NCI-H2196 treated with DMSO at 0.1 percent for 48 hours (cell line): ENCODE data around the gene MEG3.

Experiments
- DNase-seq: peaks from one replicate; lab custom pipeline; 2025; ENCODE audit not compliant: unreplicated experiment; lab: John Stamatoyannopoulos, UW

The MEG3 gene

DNA sequence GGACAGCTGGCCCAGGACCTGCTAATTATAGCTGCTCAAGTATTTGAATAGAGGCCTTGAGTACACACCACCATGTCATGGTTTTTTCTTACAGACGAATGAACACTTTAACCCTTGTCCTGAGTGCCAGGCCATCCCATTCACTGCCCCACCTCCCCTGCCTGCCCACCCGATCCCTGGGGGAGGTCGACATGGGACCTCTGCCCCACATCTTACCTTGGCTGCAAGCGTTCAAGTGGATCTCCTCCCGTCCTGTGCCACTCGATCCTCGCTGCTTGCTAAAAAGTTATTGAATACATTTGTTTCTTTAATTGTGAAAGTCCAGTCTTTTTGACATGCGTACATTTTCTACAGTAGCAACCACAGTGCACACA, 67.3 kb downstream of the MEG3 start:
- no peak for DNase-seq

DNA sequence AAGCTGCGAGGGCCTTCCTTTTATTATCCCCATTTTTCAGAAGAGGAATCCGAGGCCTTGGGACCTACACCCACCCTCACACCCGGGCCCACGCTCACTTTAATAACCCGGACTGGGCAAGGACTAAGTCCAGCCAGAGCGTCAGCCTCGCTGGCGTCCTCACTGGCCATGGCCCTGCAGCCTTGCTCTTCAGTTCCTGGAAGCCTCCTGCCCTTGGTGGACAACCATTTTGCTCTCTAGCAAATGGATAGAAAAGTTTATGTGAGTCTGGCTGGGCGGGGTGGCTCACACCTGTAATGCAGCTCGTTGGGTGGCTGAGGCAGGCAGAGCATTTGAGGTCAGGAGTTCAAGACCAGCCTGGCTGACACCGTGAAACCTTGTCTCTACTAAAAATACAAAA, 67.8 kb downstream of the MEG3 start:
- no peak for DNase-seq

DNA sequence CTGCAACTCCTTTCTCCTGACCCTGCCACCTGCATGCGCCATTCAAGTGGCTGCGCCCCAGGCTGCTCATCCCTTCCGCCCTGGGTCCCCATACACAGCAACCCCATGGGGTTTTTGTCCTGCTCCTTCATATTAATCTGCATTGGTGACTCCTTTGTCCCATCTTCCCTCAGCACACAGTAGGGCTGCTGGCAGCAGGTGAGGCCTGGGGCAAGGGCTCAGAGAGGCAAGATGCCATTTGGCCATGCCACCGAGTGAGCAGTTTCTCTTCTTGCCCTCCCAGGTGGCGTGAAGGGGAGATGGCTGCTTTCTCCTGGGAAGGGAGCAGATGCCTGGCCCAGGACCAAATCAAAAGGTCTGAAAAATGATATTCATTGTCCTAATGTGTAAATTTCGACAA, 68.5 kb downstream of the MEG3 start:
- no peak for DNase-seq

GRCh38 chr14:100895411-100895810, 69.5 kb downstream of the MEG3 start:
- DNase-seq: no peak

DNA sequence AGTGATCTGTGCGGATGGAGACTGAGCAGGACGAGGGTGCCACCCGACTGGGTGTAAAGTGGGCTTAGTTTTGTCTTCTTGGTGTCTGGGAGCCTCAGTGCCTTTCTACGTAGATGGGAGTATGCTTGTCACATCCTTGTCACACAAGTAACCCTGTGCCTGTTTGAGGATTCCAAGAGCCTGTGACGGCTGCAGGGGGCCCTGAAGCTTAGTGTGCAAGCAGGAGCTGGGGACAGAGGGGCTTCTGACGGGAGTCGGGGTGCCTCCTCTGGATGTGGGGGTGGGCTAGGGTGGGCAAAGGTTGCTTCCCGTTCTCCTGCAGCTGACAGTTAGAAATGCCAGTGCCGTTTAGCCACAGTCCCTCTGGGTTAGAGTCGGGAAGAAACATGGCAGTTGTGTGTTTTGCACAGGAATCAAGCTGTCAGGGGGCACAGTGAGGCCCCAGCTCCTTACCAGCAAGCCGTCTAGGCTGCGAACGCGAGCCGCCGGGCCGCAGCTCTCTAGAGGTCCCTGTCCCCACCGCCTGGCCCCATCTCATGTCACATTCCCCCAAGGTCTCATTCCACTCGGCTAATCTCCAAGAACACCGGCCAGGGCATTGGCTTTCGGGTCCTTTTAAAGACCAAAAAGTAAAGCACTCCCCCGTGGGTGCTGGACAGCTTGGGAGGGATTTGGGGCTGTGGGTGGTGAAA, 70.6 kb downstream of the MEG3 start:
- DNase-seq: no peak

- no peak for DNase-seq
Observed at GRCh38 chr14:100898465-100898864, 72.5 kb downstream of the MEG3 start.

GRCh38 chr14:100898935-100899883, 73.3 kb downstream of the MEG3 start:
- DNase-seq: no peak

GRCh38 chr14:100899884-100900771, 74.2 kb downstream of the MEG3 start:
- no peak for DNase-seq

- DNase-seq: peak; percentile 4
Observed at GRCh38 chr14:100900837-100901390, 75.0 kb downstream of the MEG3 start.

DNA sequence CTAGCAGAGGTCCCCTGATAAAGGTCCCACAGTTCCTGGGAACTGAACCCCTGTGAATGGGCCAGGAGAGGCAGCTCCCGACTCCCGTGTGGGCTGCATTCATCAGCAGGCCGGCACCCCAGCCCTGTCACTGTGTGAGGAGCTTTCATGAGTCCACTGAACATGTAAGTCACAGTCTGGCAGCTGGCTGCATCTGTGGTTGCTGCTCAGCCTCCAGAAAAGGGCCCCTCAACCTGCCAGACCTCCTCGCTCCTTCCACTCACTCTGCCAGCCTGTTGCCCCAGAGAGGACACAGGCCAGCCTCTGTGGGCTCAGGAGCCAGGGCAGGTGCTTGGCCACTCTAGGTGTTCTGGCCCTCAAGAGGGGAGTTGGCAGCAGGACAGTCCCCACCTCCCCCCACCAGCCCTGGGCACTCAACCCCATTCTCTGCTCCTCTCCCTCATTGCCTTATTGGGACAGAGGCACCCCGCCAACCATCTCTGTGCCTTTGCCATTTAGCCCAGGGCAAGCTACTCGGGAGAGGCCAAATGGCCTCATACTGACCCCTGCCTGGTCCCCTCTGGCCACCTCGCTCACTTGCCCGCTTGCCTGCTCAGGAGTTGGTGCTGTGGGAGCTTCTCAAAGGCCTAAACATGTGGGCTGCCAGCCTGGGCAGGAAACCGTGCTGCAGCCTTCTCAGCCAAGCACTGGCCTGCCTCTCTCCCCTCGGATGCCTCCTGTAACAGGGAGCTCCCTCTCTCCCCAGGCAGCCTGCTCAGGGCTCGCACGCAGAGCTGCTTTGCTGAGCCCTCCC, 75.7 kb downstream of the MEG3 start:
- no peak for DNase-seq

DNA sequence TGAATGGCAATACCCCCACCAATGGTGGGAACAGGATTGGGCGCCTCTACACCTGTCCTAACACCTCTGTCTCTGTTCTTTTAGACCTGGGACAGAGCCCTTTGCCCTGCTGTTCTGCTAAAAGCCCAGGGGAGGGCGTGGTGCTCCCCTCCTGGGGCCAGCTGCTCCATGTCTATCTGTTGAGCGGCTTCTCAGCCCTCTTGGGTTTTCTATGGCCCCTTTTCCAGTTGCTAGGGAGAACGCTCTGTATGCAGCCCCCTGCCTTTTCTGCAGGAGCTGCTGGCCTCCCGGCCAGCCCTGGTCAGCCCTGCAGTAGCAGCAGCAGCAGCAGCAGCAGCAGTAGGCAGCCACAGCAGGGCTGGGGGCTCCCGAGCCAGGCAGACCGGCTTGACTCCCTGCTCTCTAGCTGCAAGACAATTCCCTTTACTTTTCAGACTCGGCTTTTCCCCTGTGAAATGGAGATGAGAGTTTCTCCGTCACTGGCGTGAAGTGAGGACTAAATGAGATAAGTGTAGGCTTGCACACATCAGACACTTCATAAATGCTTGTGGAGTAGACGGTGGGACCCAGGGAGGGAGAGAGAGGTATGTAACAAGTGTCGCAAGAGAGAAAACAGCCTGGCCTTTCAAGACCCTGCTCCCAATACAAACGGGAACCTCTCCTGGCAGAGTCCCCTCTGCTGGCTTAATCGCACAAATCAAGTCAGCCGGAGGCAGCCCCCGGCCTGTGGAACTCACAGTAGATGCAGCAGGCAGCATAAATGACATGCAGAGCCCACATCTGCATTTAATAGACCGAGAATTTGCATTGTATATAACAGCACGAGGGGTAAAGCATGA, 76.6 kb downstream of the MEG3 start:
- no peak for DNase-seq

DNA sequence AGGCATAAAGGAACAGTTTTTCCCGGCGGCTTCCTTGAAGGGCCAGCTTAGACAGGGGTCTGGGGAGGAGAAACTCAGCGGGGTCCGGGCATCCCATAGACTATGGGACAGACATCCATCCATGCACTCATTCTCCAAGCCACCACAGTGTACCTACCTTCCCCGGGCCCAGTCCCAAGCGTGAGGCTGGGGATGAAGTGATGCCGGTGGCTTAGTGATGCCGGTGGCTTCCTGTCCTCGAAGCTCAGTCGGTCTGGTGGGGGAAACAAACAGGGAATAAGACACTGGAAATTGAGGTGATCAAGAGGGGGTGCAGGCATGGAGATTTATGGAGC, 77.2 kb downstream of the MEG3 start:
- DNase-seq: no peak

- no peak for DNase-seq
Observed at GRCh38 chr14:100903672-100904185, 77.8 kb downstream of the MEG3 start, which contains the start of gene RTL1. Gene RTL1, minus strand, starts transcription at chr14:100903722. Its CDS starts 18,934 bp downstream, at chr14:100884788.

DNA sequence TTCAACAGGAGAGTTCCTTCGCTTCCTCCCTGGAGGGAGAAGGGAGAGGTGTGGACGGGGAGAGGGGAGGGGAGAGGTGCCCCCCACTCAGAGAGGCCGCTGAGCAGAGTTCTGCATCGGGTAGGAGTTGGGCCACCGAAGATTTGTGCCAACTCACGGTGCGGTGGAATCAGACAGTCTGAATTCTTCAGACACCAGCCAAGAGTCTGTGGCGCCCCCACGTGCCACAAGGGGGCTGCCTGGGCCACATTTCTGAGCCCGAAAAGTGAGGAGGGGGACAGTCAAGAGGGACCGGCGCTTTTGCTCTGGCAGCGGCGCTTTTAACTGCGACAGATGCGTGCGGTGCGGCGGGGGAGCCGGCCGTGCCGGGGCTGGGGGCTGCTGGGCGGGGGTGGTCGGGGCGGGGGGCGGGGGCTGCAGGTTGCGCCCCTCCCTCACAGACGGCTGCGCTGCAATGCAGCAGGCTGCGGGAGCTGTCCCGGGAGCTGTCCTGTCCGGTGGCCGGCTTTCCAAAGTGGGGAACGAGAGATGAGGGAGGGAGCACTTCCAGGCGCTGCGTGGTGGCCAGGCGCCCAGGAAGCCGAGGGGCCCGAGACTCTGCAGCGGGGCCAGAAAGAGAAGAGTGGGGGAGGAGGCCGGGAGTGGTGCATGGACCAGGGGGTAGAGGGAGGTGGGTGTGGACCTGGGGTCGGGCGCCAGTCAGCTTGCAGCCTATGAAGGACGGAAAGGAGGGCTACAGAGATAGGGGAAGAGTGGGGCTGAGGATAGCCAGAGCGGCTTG, 78.6 kb downstream of the MEG3 start:
- DNase-seq: no peak

GRCh38 chr14:100905166-100905565, 79.2 kb downstream of the MEG3 start:
- no peak for DNase-seq

DNA sequence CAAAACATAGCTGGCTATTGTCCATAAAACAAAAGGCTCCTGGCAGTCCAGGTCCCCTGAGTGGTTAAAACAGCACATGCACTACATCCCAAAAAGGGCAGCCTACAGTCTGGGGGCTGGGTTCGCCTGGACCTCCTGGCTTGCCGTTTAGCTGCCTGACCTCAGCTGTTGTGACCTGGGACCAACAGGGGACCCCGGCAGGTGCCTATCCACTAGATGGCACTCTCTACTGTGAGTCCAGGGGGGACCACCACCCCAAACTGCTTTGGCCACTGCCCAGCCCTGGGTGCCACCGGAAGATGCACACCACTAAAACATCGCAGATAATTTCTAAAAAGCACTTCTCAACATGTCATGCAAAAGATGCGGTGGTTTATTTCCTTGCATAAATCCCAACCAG, 80.5 kb downstream of the MEG3 start:
- DNase-seq: no peak

DNA sequence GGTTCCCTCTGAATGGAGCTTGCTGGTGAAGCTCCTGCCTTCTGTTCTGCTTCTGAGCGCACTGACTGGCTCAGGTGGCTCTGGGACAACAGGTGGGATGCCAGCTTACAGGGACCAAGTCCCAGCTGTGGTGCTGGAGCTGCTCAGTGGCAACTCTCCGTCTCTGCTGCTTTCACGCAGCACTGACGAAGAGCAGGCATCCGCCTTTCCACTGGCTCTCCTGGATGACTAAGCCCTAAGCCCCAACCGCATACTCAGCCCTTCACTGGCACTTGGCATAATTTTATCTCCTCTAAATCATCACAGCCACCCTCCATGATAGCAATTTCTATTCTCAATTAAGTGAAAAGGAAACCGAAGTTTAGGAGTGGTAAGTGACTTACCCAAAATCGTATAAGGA, 81.3 kb downstream of the MEG3 start:
- no peak for DNase-seq

- DNase-seq: no peak
Observed at GRCh38 chr14:100909439-100909838, 83.5 kb downstream of the MEG3 start.
